ENCODE results near the gene CARS2.

DNA sequence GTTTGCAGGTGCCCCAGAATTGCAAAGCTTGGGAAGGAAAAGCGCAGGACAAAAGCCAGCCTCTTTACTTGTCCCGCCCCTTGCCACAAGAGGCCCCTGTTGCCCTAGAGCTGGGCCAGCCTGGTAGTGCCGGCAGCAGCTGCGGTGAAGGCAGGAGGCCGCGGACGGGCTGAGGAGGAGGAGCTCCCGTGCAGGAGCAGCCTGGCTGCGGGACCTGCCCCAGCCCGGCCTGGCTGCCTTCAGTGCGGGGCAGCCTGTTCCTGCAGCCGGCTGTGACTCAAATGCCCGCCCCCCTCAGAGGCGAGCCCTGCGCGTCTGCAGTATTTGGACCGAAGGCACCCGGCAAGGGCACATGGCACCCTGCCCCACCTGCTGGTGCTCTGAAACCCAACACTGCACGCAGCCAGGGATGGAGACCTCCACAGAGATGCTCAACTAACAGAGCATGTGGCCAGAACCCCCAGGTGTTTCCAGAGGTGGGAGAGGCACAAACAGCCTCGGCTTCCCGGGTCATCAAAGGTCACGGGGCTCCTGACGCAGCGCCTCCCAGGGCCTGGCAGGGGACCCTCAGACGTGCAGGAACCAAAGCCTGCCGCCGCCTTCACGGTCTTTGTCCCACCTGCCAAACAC, 60.9 kb downstream of the CARS2 start:
- TF ChIP-seq EZH2 (IDR thresholded peaks at IDR 0.05; ENCODE audit: borderline replicate concordance, low read depth, low read length, severe bottlenecking): no peak
- TF ChIP-seq, protein P1, sequence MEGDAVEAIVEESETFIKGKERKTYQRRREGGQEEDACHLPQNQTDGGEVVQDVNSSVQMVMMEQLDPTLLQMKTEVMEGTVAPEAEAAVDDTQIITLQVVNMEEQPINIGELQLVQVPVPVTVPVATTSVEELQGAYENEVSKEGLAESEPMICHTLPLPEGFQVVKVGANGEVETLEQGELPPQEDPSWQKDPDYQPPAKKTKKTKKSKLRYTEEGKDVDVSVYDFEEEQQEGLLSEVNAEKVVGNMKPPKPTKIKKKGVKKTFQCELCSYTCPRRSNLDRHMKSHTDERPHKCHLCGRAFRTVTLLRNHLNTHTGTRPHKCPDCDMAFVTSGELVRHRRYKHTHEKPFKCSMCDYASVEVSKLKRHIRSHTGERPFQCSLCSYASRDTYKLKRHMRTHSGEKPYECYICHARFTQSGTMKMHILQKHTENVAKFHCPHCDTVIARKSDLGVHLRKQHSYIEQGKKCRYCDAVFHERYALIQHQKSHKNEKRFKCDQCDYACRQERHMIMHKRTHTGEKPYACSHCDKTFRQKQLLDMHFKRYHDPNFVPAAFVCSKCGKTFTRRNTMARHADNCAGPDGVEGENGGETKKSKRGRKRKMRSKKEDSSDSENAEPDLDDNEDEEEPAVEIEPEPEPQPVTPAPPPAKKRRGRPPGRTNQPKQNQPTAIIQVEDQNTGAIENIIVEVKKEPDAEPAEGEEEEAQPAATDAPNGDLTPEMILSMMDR (IDR thresholded peaks at IDR 0.05; ENCODE audit: borderline replicate concordance, extremely low read depth, low read length, poor library complexity, severe bottlenecking): peak; percentile 22

Data from DND-41 (cell line).